C4-2B (cell line): Measurements from ENCODE around the gene OR11H6.

ENCODE experiments used
- CTCF ChIP-seq: fragments of 450-650 bp; conservative IDR thresholded peaks from 2 replicates; pipeline ENCODE4 v1.5.1; 2017; ENCODE audit warnings: mild to moderate bottlenecking
- ZFX ChIP-seq: fragments of 450-650 bp; IDR thresholded peaks from 2 replicates; pipeline ENCODE4 v1.6.1; 2017

- TF ChIP-seq CTCF (no peak), ZFX (no peak)
Observed at GRCh38 chr14:20184181-20184580, 39.3 kb upstream of the OR11H6 start.
